HG02981 (cell line): Measurements from ENCODE around the gene PRKG1.

ENCODE experiments used
- ATAC-seq: cut with Tn5 transposase; IDR thresholded peaks from one replicate; pipeline ENCODE4 v1.9.1; 2021; ENCODE audit warnings: mild to moderate bottlenecking, moderate library complexity; ENCODE audit not compliant: unreplicated experiment

The PRKG1 gene

GRCh38 chr10:51215951-51216834 lies 141.9 kb downstream of the PRKG1 start:
- no peak for ATAC-seq

- ATAC-seq = no peak
These were observed 143.2 kb downstream of the PRKG1 start for GRCh38 chr10:51217505-51217904.

GRCh38 chr10:51224671-51225161 lies 150.4 kb downstream of the PRKG1 start:
- ATAC-seq = no peak

GRCh38 chr10:51227897-51228713 lies 153.8 kb downstream of the PRKG1 start:
- ATAC-seq = no peak

GRCh38 chr10:51228714-51229100 lies 154.4 kb downstream of the PRKG1 start:
- no peak for ATAC-seq

- no peak for ATAC-seq
These were observed 156.7 kb downstream of the PRKG1 start for GRCh38 chr10:51230887-51231585.

- ATAC-seq = no peak
These were observed 157.5 kb downstream of the PRKG1 start for GRCh38 chr10:51231754-51232153.

- no peak for ATAC-seq
These were observed 159.2 kb downstream of the PRKG1 start for GRCh38 chr10:51233337-51234100.

- no peak for ATAC-seq
These were observed 161.6 kb downstream of the PRKG1 start for GRCh38 chr10:51235865-51236264.

- no peak for ATAC-seq
These were observed 164.7 kb downstream of the PRKG1 start for GRCh38 chr10:51239006-51239405.

- no peak for ATAC-seq
These were observed 167.2 kb downstream of the PRKG1 start for GRCh38 chr10:51241461-51241860.

GRCh38 chr10:51242393-51242792 lies 168.1 kb downstream of the PRKG1 start:
- ATAC-seq = no peak

GRCh38 chr10:51244309-51244708 lies 170.0 kb downstream of the PRKG1 start:
- ATAC-seq = no peak

- no peak for ATAC-seq
These were observed 170.6 kb downstream of the PRKG1 start for GRCh38 chr10:51244748-51245490.

- ATAC-seq = no peak
These were observed 171.9 kb downstream of the PRKG1 start for GRCh38 chr10:51246156-51246555.

GRCh38 chr10:51250278-51250920 lies 176.1 kb downstream of the PRKG1 start:
- no peak for ATAC-seq

- no peak for ATAC-seq
These were observed 176.8 kb downstream of the PRKG1 start for GRCh38 chr10:51251110-51251509.

GRCh38 chr10:51255381-51255780 lies 181.1 kb downstream of the PRKG1 start:
- ATAC-seq = no peak
